ENCODE results near the gene PELI2. TPM values are rescaled to one million over a fixed set of nuclear protein-coding genes. Genes with fewer than 3 reads are reported as not detected.

Gene PELI2
- total and polyA plus RNA-seq, 2 of the 4 experiments (the other 2 are of a cell fraction) = 6.0 to 36.7 TPM

GRCh38 chr14:56331592-56332216 lies 213.5 kb downstream of the PELI2 start:
- no peak for TF ChIP-seq NFE2L2 (IDR thresholded peaks at IDR 0.05; ENCODE audit: low read depth, low read length)
- TF ChIP-seq BHLHE40 (IDR thresholded peaks at IDR 0.05; ENCODE audit: low read depth, low read length) = no peak
- TF ChIP-seq USF2 (IDR thresholded peaks at IDR 0.05; ENCODE audit: low read depth, low read length) = no peak
- no peak for TF ChIP-seq POLR2A (IDR thresholded peaks at IDR 0.05; ENCODE audit: low read depth, low read length)
- ATAC-seq (ENCODE audit: low read depth) = no peak
- dilution Hi-C loops (cut with HindIII; ENCODE audit: low sequenced_read_pairs, unreplicated experiment) = no loop called here
- intact Hi-C loops (cut with micrococcal nuclease) = no loop called here
- ChIA-PET POLR2A (ENCODE audit: unreplicated experiment) (no interaction called here), CTCF (interaction anchor here (0.9 kb wide), 1 partner anchor 8 kb away, joined by 3 read pairs; no protein-coding TSS in a partner anchor)
- Histone ChIP-seq H3K4me1 (ENCODE audit: control insufficient read depth, insufficient read depth, low read length) (peaks cover 10% of the 10 kb centered on the region), H2AFZ (replicated peaks; ENCODE audit: low read length, poor library complexity) (peak overlapping the region; percentile 58), H2BK120ac (ENCODE audit: low read depth, low read length) (peak overlapping the region; percentile 80), H3K56ac (ENCODE audit: extremely low read depth, insufficient read depth, low read length) (no peak overlapping the region), H2BK20ac (ENCODE audit: low read depth, low read length) (peak overlapping the region; percentile 77), H3K27ac (ENCODE audit: insufficient read depth, low read length) (no peak overlapping the region), H3K14ac (replicated peaks; ENCODE audit: low read depth, low read length) (peak overlapping the region; percentile 61), H3K27me3 (ENCODE audit: control insufficient read depth, insufficient read depth, low read length) (no peaks in the 10 kb centered on the region), H2BK5ac (ENCODE audit: low read depth, low read length, poor library complexity, severe bottlenecking) (peak overlapping the region; percentile 7), H2AK5ac (ENCODE audit: low read depth, low read length) (peak overlapping the region; percentile 93), H4K91ac (ENCODE audit: insufficient read depth, low read depth, low read length) (peak overlapping the region; percentile 74), H4K8ac (ENCODE audit: low read depth in 2 of 2, low read length in 2 of 2) (peak overlapping the region; percentile 31 to 62; a peak in 2 of 4 replicates), H3K36me3 (ENCODE audit: control insufficient read depth, insufficient read depth, low read length) (no peaks in the 10 kb centered on the region), H4K5ac (ENCODE audit: low read depth, low read length) (peak overlapping the region; percentile 49; the same call in 1 of the 2 replicates), H3K9ac (ENCODE audit: low read depth, low read length) (no peak overlapping the region), H3K9me1 (ENCODE audit: insufficient read depth, low read length) (peaks cover 14% of the 10 kb centered on the region), H2AK9ac (replicated peaks; ENCODE audit: low read depth, low read length, poor library complexity) (no peak overlapping the region), H3K79me1 (ENCODE audit: low read depth in 1 of 2, low read length in 2 of 2) (no peaks in the 10 kb centered on the region), H3K23ac (ENCODE audit: low read depth, low read length) (no peak overlapping the region), H3K4me3 (ENCODE audit: insufficient read depth, low read depth, low read length) (no peak overlapping the region), H2BK15ac (ENCODE audit: low read depth, low read length) (peak overlapping the region; percentile 95; the same call in 2 of the 3 replicates), H4K20me1 (ENCODE audit: insufficient read depth, low read length) (no peaks in the 10 kb centered on the region), H3K9me3 (ENCODE audit: control insufficient read depth, insufficient read depth, low read length) (no peaks in the 10 kb centered on the region), H3K4me2 (ENCODE audit: low read depth, low read length) (no peak overlapping the region), H3K18ac (ENCODE audit: low read depth, low read length) (peak overlapping the region; percentile 2; the same call in 1 of the 2 replicates), H3K4ac (ENCODE audit: low read depth, low read length) (peak overlapping the region; percentile 79)
- in situ Hi-C loops (cut with MboI; ENCODE audit: low sequenced_read_pairs) = loop anchor here (25.0 kb wide), 1 partner anchor 894 kb away; the partner anchor contains the start of gene TBPL2
- WGBS, 2 experiments (ENCODE audit: extremely low coverage in 2 of 2, insufficient read length in 1 of 2) = 80% methylated on average over 2 of the region's 7 CpGs; no CpG with 5 or more reads in 1 of the 2 experiments
- peak; percentile 39 for DNase-seq
- BruUV-seq (replicated peaks) = no TSS peak
